HG03520 (cell line): ENCODE results near the gene PPP1R1B.

Experiments
- ATAC-seq: cut with Tn5 transposase; IDR thresholded peaks from one replicate; pipeline ENCODE4 v1.9.1; 2021; ENCODE audit warnings: mild to moderate bottlenecking, moderate library complexity; ENCODE audit not compliant: unreplicated experiment

The PPP1R1B gene

DNA sequence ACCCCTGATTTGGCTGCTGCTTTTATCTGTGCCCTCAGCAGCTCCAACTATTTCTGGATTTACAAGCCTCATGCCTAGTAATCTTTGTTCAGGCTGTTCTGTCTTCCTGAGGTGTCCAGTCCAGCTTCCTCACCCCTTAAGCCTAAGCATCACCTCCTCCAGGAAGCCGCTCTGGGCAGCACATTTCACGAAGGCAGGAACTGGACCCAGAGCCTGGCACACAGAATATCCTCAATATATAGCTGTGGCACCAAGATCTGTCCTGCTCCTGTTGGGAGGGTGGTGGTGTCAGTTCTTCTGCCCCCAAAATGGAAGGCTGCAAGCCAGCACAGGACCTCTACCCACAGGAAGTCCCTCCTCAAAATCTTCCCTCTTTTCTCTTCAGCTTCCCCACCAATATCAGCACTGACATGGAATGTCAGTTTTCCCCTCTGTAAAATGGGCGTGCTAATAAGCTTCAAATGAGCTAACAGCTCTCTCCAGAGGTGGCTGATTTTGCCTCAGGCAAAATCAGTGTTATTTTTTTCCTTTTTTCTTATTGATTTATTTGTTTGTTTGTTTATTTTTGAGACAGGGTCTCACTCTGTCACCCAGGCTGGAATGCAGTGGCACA lies 12.1 kb upstream of the PPP1R1B start:
- ATAC-seq: no peak

DNA sequence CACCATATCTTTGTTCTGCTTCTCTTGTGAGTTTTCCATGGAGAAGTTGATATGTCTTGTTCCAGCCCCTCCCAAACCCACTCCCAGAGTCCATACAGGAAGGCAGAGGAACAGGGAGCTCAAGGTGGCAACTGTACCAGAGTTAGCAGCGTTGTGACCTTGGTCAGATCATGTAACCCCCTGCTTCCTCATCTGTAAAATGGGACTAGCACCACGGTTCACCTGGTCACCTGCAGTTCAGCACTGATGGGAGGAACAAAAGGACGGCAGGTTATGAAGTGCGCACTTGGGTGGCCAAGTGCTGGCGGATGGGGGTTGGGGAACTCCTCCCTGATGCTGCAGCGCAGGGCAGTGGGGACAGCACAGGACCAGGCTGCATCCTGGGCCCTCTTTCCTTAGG lies 11.3 kb upstream of the PPP1R1B start:
- ATAC-seq: no peak

GRCh38 chr17:39617100-39617445 lies 9.7 kb upstream of the PPP1R1B start:
- no peak for ATAC-seq

GRCh38 chr17:39617446-39618245 lies 9.1 kb upstream of the PPP1R1B start:
- ATAC-seq: no peak

DNA sequence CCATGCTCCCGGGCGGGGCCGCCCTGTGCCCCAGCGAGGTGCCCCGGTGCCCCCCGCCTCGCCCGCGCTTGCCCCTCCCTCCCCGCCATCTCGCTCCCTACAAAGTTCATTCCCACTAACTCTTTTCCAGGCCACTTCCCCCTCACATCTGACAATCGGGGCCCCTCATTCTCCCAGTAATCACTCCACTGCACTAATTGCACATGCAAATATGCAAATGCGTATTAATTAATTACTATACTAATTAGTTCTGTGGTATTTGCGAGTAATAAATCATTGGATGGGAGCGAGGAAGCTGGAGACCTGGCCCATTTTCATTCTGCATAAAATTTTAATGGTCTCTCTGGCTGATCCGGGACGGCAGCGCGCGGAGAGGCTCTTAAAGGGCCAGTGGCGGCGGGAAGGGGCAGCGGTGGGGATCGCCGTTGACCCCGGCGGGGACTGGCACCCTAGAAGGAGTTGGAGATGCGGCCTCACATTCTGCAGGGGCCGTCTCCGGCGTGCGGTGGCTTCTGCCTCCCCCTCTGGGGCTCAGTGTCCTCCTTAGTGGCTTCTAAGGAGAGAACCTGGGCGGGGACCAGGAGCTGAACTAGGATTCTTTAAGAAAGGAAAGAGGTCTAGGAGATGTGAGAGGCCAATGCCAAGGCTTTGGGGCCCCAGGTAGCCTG lies 8.4 kb upstream of the PPP1R1B start:
- no peak for ATAC-seq

DNA sequence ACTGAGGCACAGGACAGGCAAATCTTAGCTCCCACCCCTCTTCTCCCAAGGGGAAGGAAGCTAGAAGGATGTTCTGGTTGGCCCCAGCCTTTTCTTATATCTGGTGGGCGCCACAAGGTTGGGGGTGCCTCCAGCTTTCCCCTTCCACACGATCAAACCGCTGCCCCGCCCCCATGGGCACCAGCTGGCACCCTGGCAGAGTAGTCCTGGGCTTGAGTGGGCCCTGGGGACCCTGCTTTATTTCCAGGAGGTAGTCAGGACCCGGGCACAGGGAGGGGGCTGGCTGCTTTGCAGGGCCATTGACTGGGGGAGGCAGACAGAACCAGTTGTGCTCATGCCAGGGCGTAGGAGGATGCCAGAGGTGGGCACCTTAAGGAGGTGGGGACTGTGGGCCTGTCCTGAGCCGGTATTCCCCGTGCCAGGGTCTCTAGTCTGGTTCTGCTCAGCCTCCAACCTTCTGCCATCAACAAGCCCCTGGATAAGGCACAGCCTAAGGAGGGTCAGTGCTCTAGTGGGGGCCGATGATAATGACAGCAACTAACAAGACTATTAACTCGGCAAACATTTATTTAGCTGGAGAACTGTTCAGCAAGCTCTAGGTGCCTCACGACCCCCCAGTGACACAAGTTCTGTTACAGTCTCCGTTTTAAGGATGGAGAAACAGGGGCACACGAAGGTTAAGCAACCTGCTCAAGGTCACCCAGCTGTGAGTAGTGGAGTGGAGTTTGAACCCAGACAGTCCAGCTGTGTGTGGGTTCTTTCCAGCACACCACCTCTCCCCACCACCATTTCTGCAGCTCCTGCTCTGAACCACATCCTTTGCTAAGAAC lies 7.6 kb upstream of the PPP1R1B start:
- ATAC-seq: no peak

- no peak for ATAC-seq
Observed at GRCh38 chr17:39619786-39620101, 7.0 kb upstream of the PPP1R1B start.

GRCh38 chr17:39621523-39622379 lies 5.0 kb upstream of the PPP1R1B start:
- no peak for ATAC-seq

GRCh38 chr17:39622380-39623006 lies 4.3 kb upstream of the PPP1R1B start:
- ATAC-seq: no peak

GRCh38 chr17:39623356-39623950 lies 3.3 kb upstream of the PPP1R1B start:
- no peak for ATAC-seq

GRCh38 chr17:39624313-39624712 lies 2.4 kb upstream of the PPP1R1B start:
- ATAC-seq: no peak

- ATAC-seq: no peak
Observed at GRCh38 chr17:39625198-39625785, 1.5 kb upstream of the PPP1R1B start.

DNA sequence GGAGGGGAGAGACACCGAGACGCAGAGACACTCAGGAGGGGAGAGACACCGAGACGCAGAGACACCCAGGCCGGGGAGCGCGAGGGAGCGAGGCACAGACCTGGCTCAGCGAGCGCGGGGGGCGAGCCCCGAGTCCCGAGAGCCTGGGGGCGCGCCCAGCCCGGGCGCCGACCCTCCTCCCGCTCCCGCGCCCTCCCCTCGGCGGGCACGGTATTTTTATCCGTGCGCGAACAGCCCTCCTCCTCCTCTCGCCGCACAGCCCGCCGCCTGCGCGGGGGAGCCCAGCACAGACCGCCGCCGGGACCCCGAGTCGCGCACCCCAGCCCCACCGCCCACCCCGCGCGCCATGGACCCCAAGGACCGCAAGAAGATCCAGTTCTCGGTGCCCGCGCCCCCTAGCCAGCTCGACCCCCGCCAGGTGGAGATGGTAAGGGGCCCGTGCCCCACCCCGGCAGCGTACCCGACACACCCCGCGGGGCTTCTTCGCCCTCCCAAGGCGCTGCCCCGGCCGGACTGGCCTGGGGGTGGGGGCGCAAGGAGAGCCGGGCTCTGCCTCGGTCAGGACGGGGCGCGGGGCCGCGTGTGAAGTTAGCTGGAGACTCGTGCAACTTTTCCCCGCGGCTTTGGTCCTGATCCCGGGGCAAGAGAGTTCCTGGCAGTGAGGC lies 427 bp downstream of the PPP1R1B start:
- ATAC-seq: no peak

DNA sequence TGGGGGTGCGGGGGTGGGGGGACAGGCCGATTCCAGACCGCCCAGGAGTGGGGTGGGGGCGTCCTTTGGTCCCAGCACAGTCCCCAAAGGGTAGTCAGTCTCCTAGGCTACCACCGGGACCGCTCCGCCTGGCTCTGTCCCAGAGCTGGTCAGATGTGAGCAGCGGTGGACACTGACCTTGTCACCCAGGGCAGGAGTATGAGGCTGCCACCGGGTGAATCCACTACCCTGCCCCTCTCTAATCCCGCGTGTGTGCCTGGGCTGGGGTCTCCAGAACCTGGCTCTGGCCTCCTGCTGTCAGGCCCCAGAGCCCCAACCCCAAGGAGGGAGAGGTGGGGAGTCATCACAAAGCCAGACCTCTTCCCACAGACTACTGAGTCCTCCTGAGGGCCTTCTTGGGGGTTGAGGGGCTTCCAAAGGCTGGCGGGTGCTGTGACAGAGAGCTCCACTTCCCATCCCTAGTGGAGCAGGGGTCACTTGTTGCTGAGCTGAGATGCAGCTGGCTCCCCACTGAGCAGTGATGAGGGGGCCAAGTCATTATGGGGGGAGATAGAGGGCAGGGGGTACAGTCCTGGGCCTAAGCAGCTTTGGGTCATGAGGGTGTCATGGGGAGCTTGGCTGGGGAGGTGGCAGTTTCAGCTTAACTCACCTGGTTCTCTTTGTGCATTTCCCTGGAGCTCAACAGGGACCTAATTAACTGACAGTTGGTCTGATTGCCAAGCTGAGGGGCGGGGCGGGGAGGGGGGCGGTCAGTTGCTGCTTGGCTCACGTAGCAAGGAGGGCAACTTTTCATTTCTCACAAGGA lies 1.2 kb downstream of the PPP1R1B start:
- no peak for ATAC-seq

DNA sequence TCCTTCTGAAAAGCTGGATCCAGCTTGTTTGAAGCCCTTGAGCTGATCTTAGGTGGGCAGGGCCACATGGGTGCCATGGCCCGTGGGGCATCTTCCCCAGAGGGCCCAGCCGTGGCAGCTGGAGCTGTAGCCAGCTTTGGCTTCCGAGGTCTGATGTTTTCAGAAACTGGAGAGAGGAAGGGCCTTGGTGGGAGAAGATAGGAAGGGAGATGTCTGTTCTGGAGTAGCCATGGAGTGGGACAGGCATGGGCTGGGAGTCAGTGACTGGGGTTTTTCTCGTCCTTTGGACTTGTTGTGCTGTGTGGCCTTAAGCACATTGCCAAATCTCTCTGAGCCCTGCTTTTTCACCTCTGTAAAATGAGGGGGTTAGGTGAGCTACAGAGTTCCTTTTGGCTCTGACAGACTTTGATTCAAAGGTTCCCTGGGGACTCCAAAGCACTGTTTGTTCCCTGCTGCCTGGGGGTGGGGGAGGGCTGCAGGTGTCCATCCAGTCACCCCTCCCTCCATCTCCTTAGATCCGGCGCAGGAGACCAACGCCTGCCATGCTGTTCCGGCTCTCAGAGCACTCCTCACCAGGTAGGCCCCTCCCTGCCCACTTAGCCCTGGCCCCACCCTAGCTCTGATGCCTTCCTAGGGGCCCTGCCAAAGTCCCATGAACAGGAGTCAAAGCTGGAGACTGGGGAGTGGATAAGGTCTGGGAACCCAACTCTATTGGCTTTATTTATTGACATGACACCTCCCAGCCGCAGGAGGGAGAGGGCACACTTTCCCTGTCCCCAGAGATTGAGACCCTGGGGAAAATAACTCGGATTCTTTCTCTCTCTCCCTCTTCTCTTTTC lies 2.1 kb downstream of the PPP1R1B start:
- ATAC-seq: no peak

- ATAC-seq: no peak
Observed at GRCh38 chr17:39629494-39629880, 2.7 kb downstream of the PPP1R1B start.

DNA sequence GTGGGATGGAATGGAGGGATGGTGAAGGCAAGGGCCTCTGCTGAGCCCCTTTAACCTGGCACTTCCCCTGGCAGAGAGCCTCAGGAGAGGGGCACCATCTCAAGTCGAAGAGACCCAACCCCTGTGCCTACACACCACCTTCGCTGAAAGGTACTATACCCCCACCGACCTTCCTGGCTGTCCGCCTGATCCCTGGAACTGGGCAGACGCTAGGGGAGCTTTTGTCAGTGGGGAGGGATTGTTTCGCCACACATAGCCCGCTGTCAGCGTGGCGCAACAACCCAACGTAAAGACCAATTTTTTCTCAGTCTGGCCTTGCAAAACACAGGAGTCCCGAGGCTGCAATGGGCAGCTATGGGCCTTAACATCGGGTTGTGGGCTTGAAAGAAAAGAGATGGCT lies 3.1 kb downstream of the PPP1R1B start:
- ATAC-seq: no peak
